IMR-90 (cell line): ENCODE results near the gene PGPEP1. TPM values are rescaled to one million over a fixed set of nuclear protein-coding genes. Genes with fewer than 3 reads are reported as not detected.

ENCODE experiments used
- ATAC-seq: fragments of 200-7000 bp; cut with Tn5 transposase; 2 replicates; pipeline ENCODE4 v1.9.1; 2020; ENCODE audit warnings: low read depth, mild to moderate bottlenecking, moderate library complexity
- BruUV-seq: library from RNA; stranded (reverse); fragments of 400-500 nt; replicated peaks from 2 replicates; lab custom pipeline; 2021; lab: Mats Ljungman, UMichigan
- CTCF ChIA-PET: fragments of 300-600 bp; formaldehyde crosslinking; extraction: SDS; loops from one replicate; lab custom pipeline; 2021; ENCODE audit warnings: antibody characterized with exemption; lab: Yijun Ruan, JAX
- POLR2A ChIA-PET: fragments of 300-600 bp; sonication (Branson Sonifier 250); formaldehyde crosslinking; loops from one replicate; lab custom pipeline; 2022; ENCODE audit warnings: antibody characterized with exemption; ENCODE audit not compliant: unreplicated experiment; lab: Charles Lee
- DNase-seq: peaks from one replicate; pipeline ENCODE4 v3.0.0; 2013
- H2AFZ ChIP-seq: replicated peaks from 2 replicates; pipeline ENCODE3; 2013; ENCODE audit warnings: low read length, mild to moderate bottlenecking; ENCODE audit not compliant: poor library complexity
- H2AK5ac ChIP-seq: 2 replicates; pipeline ENCODE4 v1.6.1; 2013; ENCODE audit warnings: low read depth, low read length, inconsistent platforms
- H2AK9ac ChIP-seq: replicated peaks from 2 replicates; pipeline ENCODE3; 2013; ENCODE audit warnings: mild to moderate bottlenecking, low read depth, low read length, moderate library complexity; ENCODE audit not compliant: poor library complexity
- H2BK120ac ChIP-seq: 2 replicates; pipeline ENCODE4 v1.6.1; 2013; ENCODE audit warnings: low read depth, low read length, inconsistent platforms
- H2BK15ac ChIP-seq: 3 replicates; pipeline ENCODE4 v1.6.1; 2013; ENCODE audit warnings: low read depth, low read length, inconsistent platforms
- H2BK20ac ChIP-seq: 2 replicates; pipeline ENCODE4 v1.6.1; 2013; ENCODE audit warnings: low read depth, mild to moderate bottlenecking, inconsistent platforms, low read length, moderate library complexity
- H2BK5ac ChIP-seq: 2 replicates; pipeline ENCODE4 v1.6.1; 2013; ENCODE audit warnings: mild to moderate bottlenecking, low read depth, low read length, inconsistent platforms; ENCODE audit not compliant: poor library complexity, severe bottlenecking
- H3K14ac ChIP-seq: replicated peaks from 2 replicates; pipeline ENCODE4 v1.6.1; 2013; ENCODE audit warnings: low read depth, low read length, inconsistent platforms
- H3K18ac ChIP-seq: 2 replicates; pipeline ENCODE4 v1.6.1; 2013; ENCODE audit warnings: low read depth, low read length, control low read depth
- H3K23ac ChIP-seq: 2 replicates; pipeline ENCODE4 v1.6.1; 2013; ENCODE audit warnings: low read depth, low read length, inconsistent platforms
- H3K27ac ChIP-seq: 2 replicates; pipeline ENCODE4 v1.5.1; 2013; ENCODE audit warnings: mild to moderate bottlenecking, control low read depth, low read length; ENCODE audit not compliant: insufficient read depth
- H3K27me3 ChIP-seq: 2 replicates; pipeline ENCODE4 v1.6.1; 2013; ENCODE audit warnings: low read length; ENCODE audit not compliant: control insufficient read depth, insufficient read depth
- H3K36me3 ChIP-seq: 2 replicates; pipeline ENCODE4 v1.6.1; 2013; ENCODE audit warnings: low read length, mixed read lengths; ENCODE audit not compliant: control insufficient read depth, insufficient read depth
- H3K4ac ChIP-seq: 2 replicates; pipeline ENCODE4 v1.6.1; 2013; ENCODE audit warnings: low read depth, low read length, inconsistent platforms
- H3K4me1 ChIP-seq: 2 replicates; pipeline ENCODE4 v1.6.1; 2013; ENCODE audit warnings: low read length, mixed read lengths; ENCODE audit not compliant: control insufficient read depth, insufficient read depth
- H3K4me2 ChIP-seq: 2 replicates; pipeline ENCODE4 v1.6.1; 2013; ENCODE audit warnings: low read depth, mild to moderate bottlenecking, control low read depth, low read length, moderate library complexity
- H3K4me3 ChIP-seq: 2 replicates; pipeline ENCODE4 v1.5.1; 2013; ENCODE audit warnings: low read depth, mild to moderate bottlenecking, control low read depth, low read length, moderate library complexity; ENCODE audit not compliant: insufficient read depth
- H3K56ac ChIP-seq: 2 replicates; pipeline ENCODE4 v1.6.1; 2013; ENCODE audit warnings: low read length, inconsistent platforms; ENCODE audit not compliant: insufficient read depth; ENCODE audit errors: extremely low read depth
- H3K79me1 ChIP-seq, 2 experiments: 2 replicates each; pipeline ENCODE4 v1.6.1; 2013; ENCODE audit warnings: low read length in 2 of 2, inconsistent platforms in 1 of 2, low read depth in 1 of 2
- H3K9ac ChIP-seq: 2 replicates; pipeline ENCODE4 v1.6.1; 2013; ENCODE audit warnings: low read depth, low read length, control low read depth
- H3K9me1 ChIP-seq: 2 replicates; pipeline ENCODE4 v1.6.1; 2013; ENCODE audit warnings: low read length, inconsistent platforms; ENCODE audit not compliant: insufficient read depth
- H3K9me3 ChIP-seq: 2 replicates; pipeline ENCODE4 v1.6.1; 2013; ENCODE audit warnings: low read length; ENCODE audit not compliant: control insufficient read depth, insufficient read depth
- H4K20me1 ChIP-seq: 2 replicates; pipeline ENCODE4 v1.6.1; 2013; ENCODE audit warnings: low read length, inconsistent platforms; ENCODE audit not compliant: insufficient read depth
- H4K5ac ChIP-seq: 2 replicates; pipeline ENCODE4 v1.6.1; 2013; ENCODE audit warnings: mild to moderate bottlenecking, low read depth, low read length, control low read depth
- H4K8ac ChIP-seq, 2 experiments: 2 replicates each; pipeline ENCODE4 v1.6.1; 2013; ENCODE audit warnings: low read depth in 2 of 2, low read length in 2 of 2, control low read depth in 1 of 2, inconsistent platforms in 1 of 2
- H4K91ac ChIP-seq: 2 replicates; pipeline ENCODE4 v1.6.1; 2013; ENCODE audit warnings: low read depth, low read length, inconsistent platforms; ENCODE audit not compliant: insufficient read depth
- CEBPB ChIP-seq: IDR thresholded peaks from 2 replicates; pipeline ENCODE4 v1.6.1; 2012; ENCODE audit warnings: low read depth, low read length, improper control_type of control experiment
- MAFK ChIP-seq: IDR thresholded peaks from 2 replicates; pipeline ENCODE4 v1.6.1; 2012; ENCODE audit warnings: low read depth, low read length, improper control_type of control experiment
- RAD21 ChIP-seq: IDR thresholded peaks from 2 replicates; pipeline ENCODE4 v1.6.1; 2012; ENCODE audit warnings: low read length, improper control_type of control experiment
- RFX5 ChIP-seq: IDR thresholded peaks from 2 replicates; pipeline ENCODE4 v1.8.0; 2012; ENCODE audit warnings: low read depth, mild to moderate bottlenecking, low read length, moderate library complexity
- SMC3 ChIP-seq: fragments of 150-350 bp; IDR thresholded peaks from 2 replicates; pipeline ENCODE4 v1.6.1; 2016; ENCODE audit warnings: low read depth, mild to moderate bottlenecking, antibody characterized with exemption, low read length, moderate library complexity
- WGBS, 2 experiments: methylation state at CpG; one replicate each; pipeline versions ENCODE4 v1.1.5 to v1.1.7; 2013; ENCODE audit warnings: missing lambda C conversion rate in 2 of 2; ENCODE audit not compliant: insufficient read length in 1 of 2; ENCODE audit errors: extremely low coverage in 2 of 2; 5-methylcytosine and 5-hydroxymethylcytosine counted together
- dilution Hi-C: fragments of 300-500 bp; cut with HindIII; formaldehyde crosslinking; loops from one replicate; pipeline ENCODE4 v1.14.3; 2018; ENCODE audit warnings: low sequenced_read_pairs; ENCODE audit not compliant: unreplicated experiment
- in situ Hi-C: fragments of 300-500 bp; cut with MboI; formaldehyde crosslinking; loops from 3 replicates; pipeline ENCODE4 v1.14.3; 2019; ENCODE audit warnings: low sequenced_read_pairs, inconsistent platforms, mixed read lengths
- intact Hi-C: fragments of 100-400 bp; cut with micrococcal nuclease; formaldehyde crosslinking; loops from 2 replicates; pipeline ENCODE4 v1.10.0; 2022
- polyA plus RNA-seq, 3 experiments: library from polyadenylated mRNA; depleted of rRNA; stranded (reverse); fragments of >200 nt; gene quantifications; 2 replicates each; pipeline ENCODE4 v1.2.3, GENCODE V29; 2012; ENCODE audit warnings: low replicate concordance in 1 of 3
- total RNA-seq: library from RNA; depleted of rRNA; stranded (reverse); fragments of >200 nt; gene quantifications from 2 replicates; pipeline ENCODE4 v1.2.3, GENCODE V29; 2012
- TF ChIP-seq, protein P1 (sequence below): conservative IDR thresholded peaks from 2 replicates; pipeline ENCODE4 v1.5.1; 2012; ENCODE audit warnings: mild to moderate bottlenecking, low read depth, low read length, improper control_type of control experiment

The PGPEP1 gene
- total and polyA plus RNA-seq, 2 of the 4 experiments (the other 2 are of a cell fraction), result 11.8 to 14.3 TPM

GRCh38 chr19:18319591-18320135 lies 20.7 kb upstream of the PGPEP1 start:
- H3K4ac ChIP-seq, result no peak overlapping the region
- no peaks in the 10 kb centered on the region for H3K27me3 ChIP-seq
- TF ChIP-seq, protein P1, sequence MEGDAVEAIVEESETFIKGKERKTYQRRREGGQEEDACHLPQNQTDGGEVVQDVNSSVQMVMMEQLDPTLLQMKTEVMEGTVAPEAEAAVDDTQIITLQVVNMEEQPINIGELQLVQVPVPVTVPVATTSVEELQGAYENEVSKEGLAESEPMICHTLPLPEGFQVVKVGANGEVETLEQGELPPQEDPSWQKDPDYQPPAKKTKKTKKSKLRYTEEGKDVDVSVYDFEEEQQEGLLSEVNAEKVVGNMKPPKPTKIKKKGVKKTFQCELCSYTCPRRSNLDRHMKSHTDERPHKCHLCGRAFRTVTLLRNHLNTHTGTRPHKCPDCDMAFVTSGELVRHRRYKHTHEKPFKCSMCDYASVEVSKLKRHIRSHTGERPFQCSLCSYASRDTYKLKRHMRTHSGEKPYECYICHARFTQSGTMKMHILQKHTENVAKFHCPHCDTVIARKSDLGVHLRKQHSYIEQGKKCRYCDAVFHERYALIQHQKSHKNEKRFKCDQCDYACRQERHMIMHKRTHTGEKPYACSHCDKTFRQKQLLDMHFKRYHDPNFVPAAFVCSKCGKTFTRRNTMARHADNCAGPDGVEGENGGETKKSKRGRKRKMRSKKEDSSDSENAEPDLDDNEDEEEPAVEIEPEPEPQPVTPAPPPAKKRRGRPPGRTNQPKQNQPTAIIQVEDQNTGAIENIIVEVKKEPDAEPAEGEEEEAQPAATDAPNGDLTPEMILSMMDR, result no peak
- TF ChIP-seq CEBPB (no peak), MAFK (no peak), RFX5 (no peak), RAD21 (no peak), SMC3 (no peak)
- ChIA-PET CTCF (interaction anchor here (3.7 kb wide), 1 partner anchor 40 kb away, joined by 49 read pairs; the partner anchor contains the start of gene JUND), POLR2A (no interaction called here)
- H3K56ac ChIP-seq, result no peak overlapping the region
- H2BK15ac ChIP-seq, result no peak overlapping the region
- no peak overlapping the region for H2BK5ac ChIP-seq
- dilution Hi-C loops, result no loop called here
- H3K27ac ChIP-seq, result no peak overlapping the region
- WGBS, 2 experiments, result no CpG with 5 or more reads among the region's 7 CpGs
- no peak overlapping the region for H3K23ac ChIP-seq
- peaks cover 40 to 75% of the 10 kb centered on the region in 2 experiments for H3K79me1 ChIP-seq
- H4K5ac ChIP-seq, result no peak overlapping the region
- H2AK9ac ChIP-seq, result no peak overlapping the region
- H2BK20ac ChIP-seq, result no peak overlapping the region
- H2AFZ ChIP-seq, result no peak overlapping the region
- H2BK120ac ChIP-seq, result no peak overlapping the region
- intact Hi-C loops, result loop anchor here (5.0 kb wide), 1 partner anchor 117 kb away; the partner anchor contains the start of gene RAB3A
- no peaks in the 10 kb centered on the region for H3K9me3 ChIP-seq
- no peak for ATAC-seq
- no peak overlapping the region for H3K14ac ChIP-seq
- H3K4me2 ChIP-seq, result no peak overlapping the region
- peaks cover 7% of the 10 kb centered on the region for H3K9me1 ChIP-seq
- H3K4me1 ChIP-seq, result peaks cover 5% of the 10 kb centered on the region; the same call in 1 of the 2 replicates
- H3K9ac ChIP-seq, result no peak overlapping the region
- in situ Hi-C loops, result loop anchor here (5.0 to 10.0 kb wide), 2 partner anchors 42 to 125 kb away; partner anchors contain the start of gene MPV17L2
- 0 out of 2 replicates have a peak, but pooled peaks cover 3% of the 10 kb centered on the region for H4K20me1 ChIP-seq
- BruUV-seq, result no TSS peak
- H3K36me3 ChIP-seq, result peaks cover 6% of the 10 kb centered on the region
- H4K91ac ChIP-seq, result no peak overlapping the region
- H2AK5ac ChIP-seq, result no peak overlapping the region
- no peak overlapping the region for H4K8ac ChIP-seq
- no peak for DNase-seq
- no peak overlapping the region for H3K4me3 ChIP-seq
- no peak overlapping the region for H3K18ac ChIP-seq
